ENCODE results near the gene JARID2. TPM values are rescaled to one million over a fixed set of nuclear protein-coding genes. Genes with fewer than 3 reads are reported as not detected.

The JARID2 gene
- total RNA-seq, 1 donor from 2014 or later, result 17.9 TPM

- intact Hi-C loops (cut with DNase I), result no loop called here
- Histone ChIP-seq H3K4me1 (peaks cover 43% of the 10 kb centered on the region), H3K4me3 (no peak overlapping the region), H3K36me3 (no peaks in the 10 kb centered on the region), H3K27ac (no peak overlapping the region), H3K9me3 (no peaks in the 10 kb centered on the region), H3K27me3 (no peaks in the 10 kb centered on the region)
- DNase-seq (ENCODE audit: extremely low spot score in 2 of 2), result no peak
- no peak for TF ChIP-seq POLR2A (IDR thresholded peaks at IDR 0.05)
These were observed 127.1 kb downstream of the JARID2 start for GRCh38 chr6:15372932-15373331.

GRCh38 chr6:15374119-15374518 is 128.2 kb downstream of the JARID2 start:
- Histone ChIP-seq H3K4me1 (peaks cover 43% of the 10 kb centered on the region), H3K9me3 (no peaks in the 10 kb centered on the region), H3K4me3 (no peak overlapping the region), H3K36me3 (no peaks in the 10 kb centered on the region), H3K27ac (no peak overlapping the region), H3K27me3 (no peaks in the 10 kb centered on the region)
- intact Hi-C loops (cut with DNase I), result no loop called here
- TF ChIP-seq CTCF (IDR thresholded peaks at IDR 0.05), result no peak
- TF ChIP-seq POLR2A (IDR thresholded peaks at IDR 0.05), result no peak
- no peak for TF ChIP-seq POLR2AphosphoS5 (IDR thresholded peaks at IDR 0.05; ENCODE audit: insufficient read depth in 1 of 2, low read depth in 1 of 2)
- no peak for DNase-seq (ENCODE audit: extremely low spot score in 2 of 2)

GRCh38 chr6:15375018-15375417 is 129.1 kb downstream of the JARID2 start:
- H3K27ac ChIP-seq, result no peak overlapping the region
- TF ChIP-seq POLR2A (IDR thresholded peaks at IDR 0.05) (no peak), POLR2AphosphoS5 (IDR thresholded peaks at IDR 0.05; ENCODE audit: insufficient read depth in 1 of 2, low read depth in 1 of 2) (no peak), CTCF (IDR thresholded peaks at IDR 0.05) (no peak)
- peaks cover 36% of the 10 kb centered on the region for H3K4me1 ChIP-seq
- intact Hi-C loops (cut with DNase I), result no loop called here
- H3K27me3 ChIP-seq, result no peaks in the 10 kb centered on the region
- H3K9me3 ChIP-seq, result no peaks in the 10 kb centered on the region
- H3K4me3 ChIP-seq, result no peak overlapping the region
- DNase-seq (ENCODE audit: extremely low spot score in 2 of 2), result no peak
- no peaks in the 10 kb centered on the region for H3K36me3 ChIP-seq

GRCh38 chr6:15375638-15376290 is 129.9 kb downstream of the JARID2 start:
- intact Hi-C loops (cut with DNase I), result no loop called here
- Histone ChIP-seq H3K9me3 (no peaks in the 10 kb centered on the region), H3K4me1 (peaks cover 28% of the 10 kb centered on the region), H3K36me3 (no peaks in the 10 kb centered on the region), H3K4me3 (no peak overlapping the region), H3K27me3 (no peaks in the 10 kb centered on the region), H3K27ac (no peak overlapping the region)
- DNase-seq (ENCODE audit: extremely low spot score in 2 of 2), result no peak
- TF ChIP-seq POLR2A (IDR thresholded peaks at IDR 0.05) (no peak), CTCF (IDR thresholded peaks at IDR 0.05) (no peak), POLR2AphosphoS5 (IDR thresholded peaks at IDR 0.05; ENCODE audit: insufficient read depth in 1 of 2, low read depth in 1 of 2) (no peak)

GRCh38 chr6:15376900-15377487 is 131.1 kb downstream of the JARID2 start:
- H3K27ac ChIP-seq, result no peak overlapping the region
- TF ChIP-seq POLR2AphosphoS5 (IDR thresholded peaks at IDR 0.05; ENCODE audit: insufficient read depth in 1 of 2, low read depth in 1 of 2) (no peak), CTCF (IDR thresholded peaks at IDR 0.05) (no peak), POLR2A (IDR thresholded peaks at IDR 0.05) (no peak)
- H3K4me1 ChIP-seq, result peaks cover 19% of the 10 kb centered on the region
- no peaks in the 10 kb centered on the region for H3K9me3 ChIP-seq
- DNase-seq (ENCODE audit: extremely low spot score in 2 of 2), result no peak
- H3K4me3 ChIP-seq, result no peak overlapping the region
- H3K36me3 ChIP-seq, result no peaks in the 10 kb centered on the region
- H3K27me3 ChIP-seq, result no peaks in the 10 kb centered on the region
- intact Hi-C loops (cut with DNase I), result no loop called here
